Lower lobe of right lung (tissue), 2 donors: ENCODE measurements around the gene NOX5. TPM values are rescaled to one million over a fixed set of nuclear protein-coding genes. Genes with fewer than 3 reads are reported as not detected.

Experiments
- ATAC-seq, 2 donors: fragments of 200-7000 bp; cut with Tn5 transposase; one replicate each; pipeline ENCODE4 v1.9.1; 2020 to 2022; ENCODE audit warnings: mild to moderate bottlenecking in 2 of 2, moderate library complexity in 2 of 2
- DNase-seq: peaks from one replicate; pipeline ENCODE4 v3.0.0-alpha.2; 2020
- H3K27ac ChIP-seq: fragments of 200-600 bp; one replicate; pipeline ENCODE4 v1.8.0; 2022
- H3K27me3 ChIP-seq: fragments of 200-600 bp; one replicate; pipeline ENCODE4 v1.8.0; 2022; ENCODE audit warnings: low read depth
- H3K36me3 ChIP-seq: fragments of 200-600 bp; one replicate; pipeline ENCODE4 v1.8.0; 2022; ENCODE audit warnings: mild to moderate bottlenecking
- H3K4me1 ChIP-seq: fragments of 200-600 bp; one replicate; pipeline ENCODE4 v1.8.0; 2022
- H3K4me3 ChIP-seq: fragments of 200-600 bp; one replicate; pipeline ENCODE4 v1.8.0; 2022; ENCODE audit warnings: mild to moderate bottlenecking
- H3K9me3 ChIP-seq: fragments of 200-600 bp; one replicate; pipeline ENCODE4 v1.8.0; 2022
- CTCF ChIP-seq: fragments of 200-600 bp; IDR thresholded peaks from one replicate; pipeline ENCODE4 v1.8.0; 2022; ENCODE audit warnings: antibody characterized with exemption, mild to moderate bottlenecking
- intact Hi-C: fragments of 100-400 bp; cut with DNase I; formaldehyde crosslinking; loops from one replicate; pipeline ENCODE4 v1.11.0; 2022
- total RNA-seq: library from RNA; stranded (reverse); fragmentation: NEBNext Ultra II Directional; extraction: Animal tissue kit (Norgen Biotek cat#: 25700); gene quantifications from one replicate; pipeline ENCODE4 v1.2.1, GENCODE V29; 2021
- donor health status: DM: no; HTN: yes; CAD: no; lungs with severe emphysema.

NOX5 gene
- total RNA-seq, 1 donor from 2014 or later: not detected

- intact Hi-C loops: loop anchor here (10.0 kb wide), 1 partner anchor 346 kb away; no protein-coding TSS in a partner anchor
- Histone ChIP-seq H3K27ac (no peak overlapping the region), H3K27me3 (no peaks in the 10 kb centered on the region), H3K9me3 (no peaks in the 10 kb centered on the region), H3K4me1 (peaks cover 7% of the 10 kb centered on the region), H3K36me3 (no peaks in the 10 kb centered on the region), H3K4me3 (no peak overlapping the region)
- peak; percentile 90 for TF ChIP-seq CTCF
- peak; percentile 87 for DNase-seq
- peak; percentile 87 to 89 for ATAC-seq
These were observed 44.5 kb downstream of the NOX5 start for GRCh38 chr15:69058830-69059556.

GRCh38 chr15:69059557-69059943 is 45.1 kb downstream of the NOX5 start:
- H3K4me1 ChIP-seq: peaks cover 7% of the 10 kb centered on the region
- ATAC-seq (no peak), DNase-seq (no peak)
- H3K36me3 ChIP-seq: no peaks in the 10 kb centered on the region
- no peak for TF ChIP-seq CTCF
- intact Hi-C loops: loop anchor here (10.0 kb wide), 1 partner anchor 345 kb away; no protein-coding TSS in a partner anchor
- H3K27ac ChIP-seq: no peak overlapping the region
- H3K4me3 ChIP-seq: no peak overlapping the region
- no peaks in the 10 kb centered on the region for H3K27me3 ChIP-seq
- no peaks in the 10 kb centered on the region for H3K9me3 ChIP-seq

GRCh38 chr15:69060041-69060481 is 45.6 kb downstream of the NOX5 start:
- intact Hi-C loops: no loop called here

GRCh38 chr15:69060744-69061143 is 46.2 kb downstream of the NOX5 start:
- intact Hi-C loops: no loop called here
- no peaks in the 10 kb centered on the region for H3K36me3 ChIP-seq
- H3K27me3 ChIP-seq: no peaks in the 10 kb centered on the region
- H3K4me1 ChIP-seq: peaks cover 7% of the 10 kb centered on the region
- H3K9me3 ChIP-seq: no peaks in the 10 kb centered on the region
- TF ChIP-seq CTCF: no peak
- ATAC-seq (no peak), DNase-seq (no peak)
- no peak overlapping the region for H3K4me3 ChIP-seq
- H3K27ac ChIP-seq: no peak overlapping the region

More at GRCh38 chr15:69060041-69060481, 45.6 kb downstream of the NOX5 start:
- TF ChIP-seq CTCF: no peak
- Histone ChIP-seq H3K36me3 (no peaks in the 10 kb centered on the region), H3K27me3 (no peaks in the 10 kb centered on the region), H3K4me3 (no peak overlapping the region), H3K27ac (no peak overlapping the region), H3K4me1 (peaks cover 7% of the 10 kb centered on the region), H3K9me3 (no peaks in the 10 kb centered on the region)
- ATAC-seq: no peak
- DNase-seq: no peak

- H3K4me1 ChIP-seq: peaks cover 7% of the 10 kb centered on the region
- H3K27me3 ChIP-seq: no peaks in the 10 kb centered on the region
- intact Hi-C loops: no loop called here
- DNase-seq: no peak
- H3K9me3 ChIP-seq: no peaks in the 10 kb centered on the region
- no peak overlapping the region for H3K27ac ChIP-seq
- ATAC-seq: no peak
- no peak for TF ChIP-seq CTCF
- no peaks in the 10 kb centered on the region for H3K36me3 ChIP-seq
- H3K4me3 ChIP-seq: no peak overlapping the region
These were observed 46.9 kb downstream of the NOX5 start for GRCh38 chr15:69061414-69061842.
